H1 (cell line): Measurements from ENCODE around the gene DRC7. TPM values are rescaled to one million over a fixed set of nuclear protein-coding genes. Genes with fewer than 3 reads are reported as not detected.

Experiments used
- BCL11A ChIP-seq, 2 experiments: IDR thresholded peaks; one replicate each; pipeline ENCODE4 v1.6.1; 2011; ENCODE audit warnings: low read depth in 2 of 2, low read length in 2 of 2, mild to moderate bottlenecking in 2 of 2
- CBX8 ChIP-seq: fragments of 300-800, 300-1000 bp; sonication (generic); IDR thresholded peaks from 2 replicates; pipeline ENCODE4 v1.7.1; 2016; ENCODE audit warnings: low read depth, low read length, borderline replicate concordance
- CHD7 ChIP-seq: fragments of 300-600 bp; sonication (generic); IDR thresholded peaks from 2 replicates; pipeline ENCODE4 v1.7.1; 2012; ENCODE audit warnings: low read length, moderate library complexity, mild to moderate bottlenecking, inconsistent platforms; ENCODE audit not compliant: insufficient replicate concordance
- CREB1 ChIP-seq: IDR thresholded peaks from 2 replicates; pipeline ENCODE4 v1.6.1; 2012; ENCODE audit warnings: inconsistent platforms
- EZH2 ChIP-seq: fragments of 200-600 bp; sonication (generic); IDR thresholded peaks from 2 replicates; pipeline ENCODE4 v1.7.1; 2012; ENCODE audit warnings: low read depth, mild to moderate bottlenecking, moderate library complexity, low read length, inconsistent platforms; ENCODE audit not compliant: severe bottlenecking
- KDM5A ChIP-seq: fragments of 200-600 bp; IDR thresholded peaks from 2 replicates; pipeline ENCODE4 v1.7.1; 2012; ENCODE audit warnings: mild to moderate bottlenecking, low read length, inconsistent platforms, mixed read lengths
- POLR2A ChIP-seq, 2 experiments: IDR thresholded peaks; 1 replicate in 1 of 2; 2 replicates in 1 of 2; pipeline ENCODE4 v1.6.1; 2011; ENCODE audit warnings: low read depth in 2 of 2, low read length in 2 of 2, mild to moderate bottlenecking in 2 of 2; ENCODE audit errors: control extremely low read depth in 1 of 2
- RXRA ChIP-seq: IDR thresholded peaks from 2 replicates; pipeline ENCODE4 v1.6.1; 2011; ENCODE audit warnings: low read depth, mild to moderate bottlenecking, low read length, moderate library complexity; ENCODE audit not compliant: insufficient read depth
- polyA plus RNA-seq, 7 experiments: library from polyadenylated mRNA; depleted of rRNA in 3 of 7; stranded (reverse) in 5 of 7; unstranded in 2 of 7; fragments of >200 nt in 5 of 7; fragments of 200-250 nt in 2 of 7; gene quantifications; 1 replicate in 5 of 7; 2 replicates in 1 of 7; 4 replicates in 1 of 7; pipeline versions ENCODE4 v1.2.1 to v1.2.3, GENCODE V29; 2011 to 2013; ENCODE audit warnings: missing spikeins in 2 of 7, mixed read lengths in 2 of 7
- total RNA-seq: library from RNA; stranded (reverse); fragmentation: NEBNext Ultra II Directional; extraction: Animal tissue kit (Norgen Biotek cat#: 25700); gene quantifications from 2 replicates; pipeline ENCODE4 v1.2.1, GENCODE V29; 2021

DRC7 gene
- total and polyA plus RNA-seq, 2 of the 8 experiments (the other 6 are each of a cell fraction or from before 2014, with no cell fraction given), result 0.14 TPM; not detected in 1

- TF ChIP-seq CHD7, result no peak
- no peak for TF ChIP-seq CREB1
- TF ChIP-seq BCL11A (IDR thresholded peaks at IDR 0.05; ENCODE audit: low read depth in 2 of 2, low read length in 2 of 2), result no peak
- TF ChIP-seq POLR2A (IDR thresholded peaks at IDR 0.05; ENCODE audit: control extremely low read depth in 1 of 2, low read depth in 2 of 2, low read length in 2 of 2), result no peak
- TF ChIP-seq CBX8, result no peak
- TF ChIP-seq KDM5A, result no peak
- no peak for TF ChIP-seq EZH2
- TF ChIP-seq RXRA, result no peak
Measured at GRCh38 chr16:57740423-57741071, 45.9 kb downstream of the DRC7 start (continued).
